DOHH2 (cell line): ENCODE results near the gene INHA.

Experiments used
- H3F3A ChIP-seq: fragments of 200-600 bp; sonication (generic), shearing (Covaris generic); 2 replicates; pipeline ENCODE4 v1.6.0; 2016; ENCODE audit warnings: antibody characterized with exemption, mild to moderate bottlenecking; ENCODE audit not compliant: control insufficient read depth, insufficient read depth
- H3K27ac ChIP-seq: fragments of 200-600 bp; sonication (generic); 2 replicates; pipeline ENCODE4 v1.5.1; 2014; ENCODE audit warnings: low read depth, mild to moderate bottlenecking, low read length, moderate library complexity
- H3K27me3 ChIP-seq: fragments of 200-600 bp; sonication (generic); 2 replicates; pipeline ENCODE4 v1.6.1; 2014; ENCODE audit warnings: mild to moderate bottlenecking, low read length, mixed read lengths; ENCODE audit not compliant: control insufficient read depth
- H3K36me3 ChIP-seq: fragments of 200-600 bp; sonication (generic); 2 replicates; pipeline ENCODE4 v1.6.1; 2014; ENCODE audit warnings: mild to moderate bottlenecking, low read length, moderate library complexity, mixed read lengths; ENCODE audit not compliant: control insufficient read depth
- H3K4me1 ChIP-seq: fragments of 200-600 bp; sonication (generic); 2 replicates; pipeline ENCODE4 v1.6.1; 2014; ENCODE audit warnings: mild to moderate bottlenecking, low read length, mixed read lengths; ENCODE audit not compliant: control insufficient read depth
- H3K4me2 ChIP-seq: fragments of 200-600 bp; sonication (generic); 2 replicates; pipeline ENCODE4 v1.6.0; 2014; ENCODE audit warnings: mild to moderate bottlenecking, low read length, moderate library complexity
- H3K4me3 ChIP-seq: fragments of 200-600 bp; sonication (generic); 2 replicates; pipeline ENCODE4 v1.5.1; 2014; ENCODE audit warnings: mild to moderate bottlenecking, low read length, mixed read lengths
- H3K79me2 ChIP-seq: fragments of 200-600 bp; sonication (generic); 2 replicates; pipeline ENCODE4 v1.6.1; 2014; ENCODE audit warnings: mild to moderate bottlenecking, low read length, mixed read lengths; ENCODE audit not compliant: control insufficient read depth
- H3K9me2 ChIP-seq: fragments of 200-600 bp; sonication (generic); replicated peaks from 2 replicates; pipeline ENCODE4 v1.6.1; 2014; ENCODE audit warnings: mild to moderate bottlenecking, low read length, mixed read lengths; ENCODE audit not compliant: control insufficient read depth
- H3K9me3 ChIP-seq: fragments of 200-600 bp; sonication (generic); 2 replicates; pipeline ENCODE4 v1.6.1; 2014; ENCODE audit warnings: antibody characterized with exemption, low read length, mixed read lengths; ENCODE audit not compliant: control insufficient read depth, insufficient read depth
- H4K20me1 ChIP-seq: fragments of 200-600 bp; sonication (generic); 2 replicates; pipeline ENCODE4 v1.6.0; 2014; ENCODE audit warnings: low read depth, mild to moderate bottlenecking, antibody characterized with exemption, low read length, moderate library complexity; ENCODE audit not compliant: control insufficient read depth, insufficient read depth
- EZH2phosphoT487 ChIP-seq: fragments of 200-600 bp; sonication (generic); IDR thresholded peaks from 2 replicates; pipeline ENCODE4 v1.6.1; 2017; ENCODE audit warnings: borderline replicate concordance, mild to moderate bottlenecking, antibody characterized with exemption, low read length, moderate library complexity, mixed read lengths
- TF ChIP-seq, protein P1 (sequence below): fragments of 200-600 bp; sonication (generic); IDR thresholded peaks from one replicate; pipeline ENCODE4 v1.5.1; 2014; ENCODE audit warnings: antibody characterized with exemption, mild to moderate bottlenecking, low read depth, low read length; ENCODE audit not compliant: poor library complexity, severe bottlenecking

INHA gene

DNA sequence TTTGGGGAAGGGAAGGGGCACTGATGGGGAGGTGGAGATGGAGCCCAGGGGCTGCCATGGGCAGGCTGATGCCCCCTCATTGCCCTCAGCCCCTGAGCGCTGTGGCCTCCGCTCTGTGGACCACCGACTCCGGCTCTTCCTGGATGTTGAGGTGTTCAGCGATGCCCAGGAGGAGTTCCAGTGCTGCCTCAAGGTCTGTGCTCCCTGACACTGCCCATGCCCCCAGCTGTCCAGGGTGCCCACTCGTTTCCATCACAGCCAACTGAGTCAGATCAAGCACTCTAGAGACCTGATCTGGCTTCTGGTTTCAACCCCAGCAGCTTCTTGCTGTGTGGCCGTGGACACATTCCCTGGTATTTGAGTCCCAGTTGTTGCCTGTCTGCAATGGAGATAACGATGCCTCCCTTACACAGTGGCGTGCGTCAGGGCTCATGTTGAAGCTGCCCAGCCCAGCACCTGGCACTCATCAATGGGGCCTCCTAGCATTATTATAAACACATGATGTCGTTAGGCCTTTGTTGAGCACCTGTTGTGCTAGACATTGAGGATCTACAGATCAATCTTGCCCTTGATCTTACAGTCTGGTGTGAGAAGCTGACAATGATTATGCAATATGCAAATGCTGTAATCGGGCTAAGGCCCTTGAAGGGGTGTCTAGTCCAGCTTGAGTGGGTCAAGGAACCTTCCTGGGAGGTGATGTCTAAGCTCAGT, 39.9 kb downstream of the INHA start:
- H3F3A ChIP-seq: no peaks in the 10 kb centered on the region
- H3K9me3 ChIP-seq: no peaks in the 10 kb centered on the region
- no peaks in the 10 kb centered on the region for H3K79me2 ChIP-seq
- no peaks in the 10 kb centered on the region for H3K4me1 ChIP-seq
- H3K4me2 ChIP-seq: no peak overlapping the region
- no peak overlapping the region for H3K27ac ChIP-seq
- H4K20me1 ChIP-seq: no peaks in the 10 kb centered on the region
- H3K36me3 ChIP-seq: no peaks in the 10 kb centered on the region
- no peaks in the 10 kb centered on the region for H3K9me2 ChIP-seq
- TF ChIP-seq, protein P1, sequence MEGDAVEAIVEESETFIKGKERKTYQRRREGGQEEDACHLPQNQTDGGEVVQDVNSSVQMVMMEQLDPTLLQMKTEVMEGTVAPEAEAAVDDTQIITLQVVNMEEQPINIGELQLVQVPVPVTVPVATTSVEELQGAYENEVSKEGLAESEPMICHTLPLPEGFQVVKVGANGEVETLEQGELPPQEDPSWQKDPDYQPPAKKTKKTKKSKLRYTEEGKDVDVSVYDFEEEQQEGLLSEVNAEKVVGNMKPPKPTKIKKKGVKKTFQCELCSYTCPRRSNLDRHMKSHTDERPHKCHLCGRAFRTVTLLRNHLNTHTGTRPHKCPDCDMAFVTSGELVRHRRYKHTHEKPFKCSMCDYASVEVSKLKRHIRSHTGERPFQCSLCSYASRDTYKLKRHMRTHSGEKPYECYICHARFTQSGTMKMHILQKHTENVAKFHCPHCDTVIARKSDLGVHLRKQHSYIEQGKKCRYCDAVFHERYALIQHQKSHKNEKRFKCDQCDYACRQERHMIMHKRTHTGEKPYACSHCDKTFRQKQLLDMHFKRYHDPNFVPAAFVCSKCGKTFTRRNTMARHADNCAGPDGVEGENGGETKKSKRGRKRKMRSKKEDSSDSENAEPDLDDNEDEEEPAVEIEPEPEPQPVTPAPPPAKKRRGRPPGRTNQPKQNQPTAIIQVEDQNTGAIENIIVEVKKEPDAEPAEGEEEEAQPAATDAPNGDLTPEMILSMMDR: no peak
- TF ChIP-seq EZH2phosphoT487: no peak
- H3K27me3 ChIP-seq: no peaks in the 10 kb centered on the region
- H3K4me3 ChIP-seq: no peak overlapping the region

GRCh38 chr2:219612577-219613286, 40.6 kb downstream of the INHA start:
- no peak overlapping the region for H3K27ac ChIP-seq
- no peaks in the 10 kb centered on the region for H3K36me3 ChIP-seq
- no peak overlapping the region for H3K4me2 ChIP-seq
- no peaks in the 10 kb centered on the region for H3K27me3 ChIP-seq
- no peaks in the 10 kb centered on the region for H3K9me3 ChIP-seq
- no peaks in the 10 kb centered on the region for H3F3A ChIP-seq
- H4K20me1 ChIP-seq: no peaks in the 10 kb centered on the region
- no peaks in the 10 kb centered on the region for H3K4me1 ChIP-seq
- H3K4me3 ChIP-seq: no peak overlapping the region
- no peaks in the 10 kb centered on the region for H3K79me2 ChIP-seq
- no peak for TF ChIP-seq EZH2phosphoT487
- TF ChIP-seq, protein P1: no peak
- H3K9me2 ChIP-seq: no peaks in the 10 kb centered on the region

DNA sequence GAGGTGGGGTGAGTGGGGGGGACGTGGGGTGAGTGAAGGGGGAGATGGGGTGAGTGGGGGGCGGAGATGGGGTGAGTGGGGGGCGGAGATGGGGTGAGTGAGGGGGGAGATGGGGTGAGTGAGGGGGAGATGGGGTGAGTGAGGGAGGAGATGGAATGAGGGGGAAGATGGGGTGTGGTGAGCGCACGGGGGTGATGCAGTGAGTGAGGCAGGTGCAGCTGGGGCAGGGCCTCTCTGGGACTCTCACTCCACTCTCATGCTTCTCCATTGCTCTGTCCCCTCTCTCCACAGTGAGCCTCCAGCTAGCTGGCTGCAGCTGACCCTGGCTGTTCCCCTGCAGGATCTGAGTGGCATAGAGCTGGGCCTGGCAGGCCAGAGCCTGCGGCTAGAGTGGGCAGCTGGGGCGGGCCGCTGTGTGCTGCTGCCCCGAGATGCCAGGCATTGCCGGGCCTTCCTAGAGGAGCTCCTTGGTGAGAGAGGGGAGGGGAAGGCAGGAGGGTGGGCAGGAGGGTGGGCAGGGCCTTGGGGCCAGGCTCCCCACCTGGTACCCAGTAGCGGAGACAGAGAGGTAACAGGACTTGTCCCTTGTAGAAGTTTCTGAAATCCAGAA, 41.5 kb downstream of the INHA start:
- H3K79me2 ChIP-seq: no peaks in the 10 kb centered on the region
- H3K4me3 ChIP-seq: no peak overlapping the region
- H3K36me3 ChIP-seq: no peaks in the 10 kb centered on the region
- no peaks in the 10 kb centered on the region for H3F3A ChIP-seq
- H3K4me1 ChIP-seq: no peaks in the 10 kb centered on the region
- H3K27ac ChIP-seq: no peak overlapping the region
- H3K4me2 ChIP-seq: no peak overlapping the region
- H3K9me3 ChIP-seq: no peaks in the 10 kb centered on the region
- no peaks in the 10 kb centered on the region for H3K9me2 ChIP-seq
- H4K20me1 ChIP-seq: no peaks in the 10 kb centered on the region
- H3K27me3 ChIP-seq: no peaks in the 10 kb centered on the region
- TF ChIP-seq EZH2phosphoT487: no peak
- TF ChIP-seq, protein P1: no peak
